NK-92 (cell line): Measurements from ENCODE around the gene COG7.
"Not testable (repeated sequence)": the region's sequence is repeated elsewhere in the genome, so short reads cannot be mapped to it uniquely, and the experiment has no call there.

Experiments
- DNase-seq: peaks from one replicate; lab custom pipeline; 2025; ENCODE audit not compliant: unreplicated experiment; lab: John Stamatoyannopoulos, UW

Gene COG7

GRCh38 chr16:23452572-23453337, at the start of gene COG7:
Gene COG7, minus strand, starts transcription at chr16:23453189. Its CDS starts 195 bp downstream, at chr16:23452994.
- no peak for DNase-seq

GRCh38 chr16:23502466-23502865, 49.5 kb upstream of the COG7 start:
- DNase-seq, result no peak

- DNase-seq, result no peak
These were observed 48.3 kb upstream of the COG7 start for GRCh38 chr16:23501291-23501690.

- DNase-seq, result no peak
These were observed 47.9 kb upstream of the COG7 start for GRCh38 chr16:23500862-23501225.

- no peak for DNase-seq
These were observed 47.3 kb upstream of the COG7 start for GRCh38 chr16:23500212-23500861.

GRCh38 chr16:23499801-23500200, 46.8 kb upstream of the COG7 start:
- DNase-seq, result no peak

- DNase-seq, result no peak
These were observed 45.9 kb upstream of the COG7 start for GRCh38 chr16:23498863-23499262.

- no peak for DNase-seq
These were observed 44.5 kb upstream of the COG7 start for GRCh38 chr16:23497543-23497868.

GRCh38 chr16:23496821-23497542, 44.0 kb upstream of the COG7 start:
- DNase-seq, result no peak

- no peak for DNase-seq
These were observed 42.7 kb upstream of the COG7 start for GRCh38 chr16:23495671-23496070.

GRCh38 chr16:23494188-23494587, 41.2 kb upstream of the COG7 start:
- DNase-seq, result no peak

- no peak for DNase-seq
These were observed 38.8 kb upstream of the COG7 start for GRCh38 chr16:23491490-23492391.

GRCh38 chr16:23486480-23486879, 33.5 kb upstream of the COG7 start:
- DNase-seq, result no peak

- DNase-seq, result no peak
These were observed 32.9 kb upstream of the COG7 start for GRCh38 chr16:23485841-23486240.

GRCh38 chr16:23485257-23485614, 32.2 kb upstream of the COG7 start:
- no peak for DNase-seq

- DNase-seq, result no peak
These were observed 31.7 kb upstream of the COG7 start for GRCh38 chr16:23484510-23485256.

GRCh38 chr16:23483492-23483891, 30.5 kb upstream of the COG7 start:
- DNase-seq, result not testable (repeated sequence)

GRCh38 chr16:23482778-23483177, 29.8 kb upstream of the COG7 start:
- no peak for DNase-seq

- DNase-seq, result no peak
These were observed 27.3 kb upstream of the COG7 start for GRCh38 chr16:23480257-23480656.

- DNase-seq, result no peak
These were observed 26.1 kb upstream of the COG7 start for GRCh38 chr16:23479138-23479537.

- no peak for DNase-seq
These were observed 25.6 kb upstream of the COG7 start for GRCh38 chr16:23478566-23478965.
